ENCODE measurements around the gene APOE. TPM values are rescaled to one million over a fixed set of nuclear protein-coding genes. Genes with fewer than 3 reads are reported as not detected.

APOE gene
- total and polyA plus RNA-seq, 9 of the 15 experiments (the other 6 are each of a cell fraction or from before 2014, with no cell fraction given): 0.14 to 180 (median 58.1) TPM; not detected in 1

- in situ Hi-C loops (cut with MboI) (no loop called here), intact Hi-C loops (cut with micrococcal nuclease) (loop anchor here (1.0 to 5.0 kb wide), 2 partner anchors 47 to 153 kb away; no protein-coding TSS in a partner anchor)
- FAIRE-seq: peak; percentile 62
- CTCF ChIA-PET (ENCODE audit: low intra/inter-chr PET ratio): interaction anchor here (0.6 to 2.1 kb wide), 5 partner anchors 46 to 156 kb away, joined by 3 to 27 read pairs (median 4); partner anchors contain the start of gene CLPTM1
- peak; percentile 70 to 86 (median 74) for DNase-seq (ENCODE audit: extremely low read depth in 1 of 4, low spot score in 3 of 4)
- 0 out of 2 replicates have a peak, but pooled peaks cover 3% of the 10 kb centered on the region for H4K20me1 ChIP-seq (replicated peaks; ENCODE audit: control insufficient read depth, insufficient read depth, low read length)
- BruUV-seq (replicated peaks): no TSS peak
- no peaks in the 10 kb centered on the region; the same call in 2 of the 3 replicates for H3K79me2 ChIP-seq (ENCODE audit: control insufficient read depth, insufficient read depth, low read length)
- POLR2A ChIA-PET: interaction anchor here (0.6 to 2.5 kb wide), 8 partner anchors 9 to 167 kb away, joined by 3 to 11 read pairs (median 3); no protein-coding TSS in a partner anchor
- H2AFZ ChIP-seq (ENCODE audit: low read depth, low read length): no peak overlapping the region
- H3K27me3 ChIP-seq (ENCODE audit: control insufficient read depth in 2 of 2, insufficient read depth in 2 of 2, low read length in 2 of 2): no peaks in the 10 kb centered on the region
- 22% methylated on average over 24 of the region's 24 CpGs for WGBS (ENCODE audit: insufficient coverage, low coverage, missing lambda C conversion rate)
- H3K9me3 ChIP-seq (replicated peaks; ENCODE audit: control insufficient read depth, insufficient read depth, low read depth, low read length): no peaks in the 10 kb centered on the region
- H3K4me2 ChIP-seq (ENCODE audit: insufficient read depth, low read length): peak overlapping the region; percentile 57; the same call in 1 of the 2 replicates
- peak overlapping the region in 1 of 2 experiments; percentile 65; a peak in 2 of 4 replicates for H3K9ac ChIP-seq (ENCODE audit: insufficient read depth in 1 of 2, low read depth in 2 of 2, low read length in 2 of 2)
- peaks cover 70% of the 10 kb centered on the region; the same call in 2 of the 3 replicates for H3K36me3 ChIP-seq (ENCODE audit: control insufficient read depth, insufficient read depth, low read length)
- peak; percentile 81 for ATAC-seq
- no peak overlapping the region for H3K4me3 ChIP-seq
- H3K27ac ChIP-seq (ENCODE audit: extremely low read depth, low read depth, low read length): peak overlapping the region; percentile 40
- H3K4me1 ChIP-seq (replicated peaks in 1 of 2; ENCODE audit: control insufficient read depth in 2 of 2, insufficient read depth in 2 of 2, low read length in 2 of 2): peaks cover 20 to 67% of the 10 kb centered on the region in 2 experiments; a peak in 4 of 5 replicates
- H3K9me1 ChIP-seq (ENCODE audit: control insufficient read depth, insufficient read depth, low read length): no peaks in the 10 kb centered on the region
- peak; percentile 67 for TF ChIP-seq BRD9 (IDR thresholded peaks at IDR 0.05; ENCODE audit: low read depth, partially characterized antibody)
- 0 out of 2 replicates have a peak, but pooled peaks have one; percentile 11 for TF ChIP-seq ZFP1 (CRISPR knock-in tag; IDR thresholded peaks at IDR 0.05)
- no peak for TF ChIP-seq HDAC6 (IDR thresholded peaks at IDR 0.05; ENCODE audit: low read depth, low read length)
- peak; percentile 79; the same call in 1 of the 2 replicates for TF ChIP-seq ESRRA (IDR thresholded peaks at IDR 0.05; ENCODE audit: borderline replicate concordance, low read depth)
- TF ChIP-seq ZNF57 (CRISPR knock-in tag; IDR thresholded peaks at IDR 0.05): peak; percentile 17; the same call in 1 of the 2 replicates
- peak; percentile 33; the same call in 1 of the 2 replicates for TF ChIP-seq ARID1B (IDR thresholded peaks at IDR 0.05)
- TF ChIP-seq ZNF668 (CRISPR knock-in tag; IDR thresholded peaks at IDR 0.05): no peak
- TF ChIP-seq SMC3 (conservative IDR thresholded peaks at IDR 0.05; ENCODE audit: insufficient read depth, low read depth, low read length): peak; percentile 80
- TF ChIP-seq MAZ (CRISPR knock-in tag; conservative IDR thresholded peaks at IDR 0.05 in 1 of 2, IDR thresholded peaks at IDR 0.05 in 1 of 2): peak; percentile 37 to 64; a peak in 3 of 4 replicates
- TF ChIP-seq, protein P1, sequence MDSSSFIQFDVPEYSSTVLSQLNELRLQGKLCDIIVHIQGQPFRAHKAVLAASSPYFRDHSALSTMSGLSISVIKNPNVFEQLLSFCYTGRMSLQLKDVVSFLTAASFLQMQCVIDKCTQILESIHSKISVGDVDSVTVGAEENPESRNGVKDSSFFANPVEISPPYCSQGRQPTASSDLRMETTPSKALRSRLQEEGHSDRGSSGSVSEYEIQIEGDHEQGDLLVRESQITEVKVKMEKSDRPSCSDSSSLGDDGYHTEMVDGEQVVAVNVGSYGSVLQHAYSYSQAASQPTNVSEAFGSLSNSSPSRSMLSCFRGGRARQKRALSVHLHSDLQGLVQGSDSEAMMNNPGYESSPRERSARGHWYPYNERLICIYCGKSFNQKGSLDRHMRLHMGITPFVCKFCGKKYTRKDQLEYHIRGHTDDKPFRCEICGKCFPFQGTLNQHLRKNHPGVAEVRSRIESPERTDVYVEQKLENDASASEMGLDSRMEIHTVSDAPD (CRISPR knock-in tag; IDR thresholded peaks at IDR 0.05): no peak
- no peak for TF ChIP-seq ATF1 (CRISPR knock-in tag; IDR thresholded peaks at IDR 0.05)
- peak; percentile 35; the same call in 1 of the 2 replicates for TF ChIP-seq ATF1 (tag; IDR thresholded peaks at IDR 0.05)
- peak; percentile 35; the same call in 1 of the 2 replicates for TF ChIP-seq C11orf30 (IDR thresholded peaks at IDR 0.05; ENCODE audit: low read depth)
- TF ChIP-seq, protein P2, sequence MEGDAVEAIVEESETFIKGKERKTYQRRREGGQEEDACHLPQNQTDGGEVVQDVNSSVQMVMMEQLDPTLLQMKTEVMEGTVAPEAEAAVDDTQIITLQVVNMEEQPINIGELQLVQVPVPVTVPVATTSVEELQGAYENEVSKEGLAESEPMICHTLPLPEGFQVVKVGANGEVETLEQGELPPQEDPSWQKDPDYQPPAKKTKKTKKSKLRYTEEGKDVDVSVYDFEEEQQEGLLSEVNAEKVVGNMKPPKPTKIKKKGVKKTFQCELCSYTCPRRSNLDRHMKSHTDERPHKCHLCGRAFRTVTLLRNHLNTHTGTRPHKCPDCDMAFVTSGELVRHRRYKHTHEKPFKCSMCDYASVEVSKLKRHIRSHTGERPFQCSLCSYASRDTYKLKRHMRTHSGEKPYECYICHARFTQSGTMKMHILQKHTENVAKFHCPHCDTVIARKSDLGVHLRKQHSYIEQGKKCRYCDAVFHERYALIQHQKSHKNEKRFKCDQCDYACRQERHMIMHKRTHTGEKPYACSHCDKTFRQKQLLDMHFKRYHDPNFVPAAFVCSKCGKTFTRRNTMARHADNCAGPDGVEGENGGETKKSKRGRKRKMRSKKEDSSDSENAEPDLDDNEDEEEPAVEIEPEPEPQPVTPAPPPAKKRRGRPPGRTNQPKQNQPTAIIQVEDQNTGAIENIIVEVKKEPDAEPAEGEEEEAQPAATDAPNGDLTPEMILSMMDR (IDR thresholded peaks at IDR 0.05 in 2 of 3, conservative IDR thresholded peaks at IDR 0.05 in 1 of 3; ENCODE audit: insufficient read depth in 2 of 3, low read depth in 1 of 3, low read length in 3 of 3): peak; percentile 93 to 98 (median 94)
- TF ChIP-seq SIN3A (IDR thresholded peaks at IDR 0.05; ENCODE audit: borderline replicate concordance in 2 of 2, control insufficient read depth in 1 of 2, low read depth in 2 of 2, low read length in 2 of 2): peak in 1 of 2 experiments; percentile 30; a peak in 2 of 4 replicates
- TF ChIP-seq MBD2 (IDR thresholded peaks at IDR 0.05; ENCODE audit: borderline replicate concordance, low read depth): 0 out of 2 replicates have a peak, but pooled peaks have one; percentile 48
- TF ChIP-seq ZBTB17 (CRISPR knock-in tag; IDR thresholded peaks at IDR 0.05): 0 out of 2 replicates have a peak, but pooled peaks have one; percentile 33
- peak; percentile 55; the same call in 1 of the 2 replicates for TF ChIP-seq RUNX1 (IDR thresholded peaks at IDR 0.05; ENCODE audit: low read depth)
Observed at GRCh38 chr19:44903602-44904425, 1.8 kb upstream of the APOE start.
